Measurements from ENCODE around the gene FBXW9. TPM values are rescaled to one million over a fixed set of nuclear protein-coding genes. Genes with fewer than 3 reads are reported as not detected.
"Not testable (repeated sequence)": the region's sequence is repeated elsewhere in the genome, so short reads cannot be mapped to it uniquely, and the experiment has no call there.

FBXW9 gene
- total RNA-seq, 1 donor from 2014 or later: 4.0 TPM

- Mint-ChIP-seq H3K27me3 (ENCODE audit: insufficient read depth, low read depth) (no peaks in the 10 kb centered on the region), H3K4me1 (peaks cover 5% of the 10 kb centered on the region), H3K36me3 (peaks cover 33% of the 10 kb centered on the region), H3K9me3 (no peaks in the 10 kb centered on the region), H3K27ac (no peak overlapping the region), H3K4me3 (no peak overlapping the region)
- no peak overlapping the region for H2AFZ ChIP-seq (replicated peaks)
- H3K4me2 ChIP-seq: no peak overlapping the region
- H3K4me3 ChIP-seq: no peak overlapping the region
- peaks cover 54% of the 10 kb centered on the region for H3K79me2 ChIP-seq (ENCODE audit: low read depth)
- no peak overlapping the region for H3K9ac ChIP-seq
- H3K36me3 ChIP-seq: peaks cover 3% of the 10 kb centered on the region
- H4K20me1 ChIP-seq (ENCODE audit: low read depth): peaks cover 36% of the 10 kb centered on the region
- DNase-seq (ENCODE audit: low spot score): no peak
- H3K9me3 ChIP-seq (ENCODE audit: low read depth): no peaks in the 10 kb centered on the region
- peaks cover 6% of the 10 kb centered on the region for H3K4me1 ChIP-seq
- peaks cover 53% of the 10 kb centered on the region for H3F3A ChIP-seq (ENCODE audit: low read depth)
- no peak overlapping the region for H3K27ac ChIP-seq
- TF ChIP-seq EZH2phosphoT487 (IDR thresholded peaks at IDR 0.05) (no peak), EZH2 (IDR thresholded peaks at IDR 0.05) (no peak)
- TF ChIP-seq, protein P1, sequence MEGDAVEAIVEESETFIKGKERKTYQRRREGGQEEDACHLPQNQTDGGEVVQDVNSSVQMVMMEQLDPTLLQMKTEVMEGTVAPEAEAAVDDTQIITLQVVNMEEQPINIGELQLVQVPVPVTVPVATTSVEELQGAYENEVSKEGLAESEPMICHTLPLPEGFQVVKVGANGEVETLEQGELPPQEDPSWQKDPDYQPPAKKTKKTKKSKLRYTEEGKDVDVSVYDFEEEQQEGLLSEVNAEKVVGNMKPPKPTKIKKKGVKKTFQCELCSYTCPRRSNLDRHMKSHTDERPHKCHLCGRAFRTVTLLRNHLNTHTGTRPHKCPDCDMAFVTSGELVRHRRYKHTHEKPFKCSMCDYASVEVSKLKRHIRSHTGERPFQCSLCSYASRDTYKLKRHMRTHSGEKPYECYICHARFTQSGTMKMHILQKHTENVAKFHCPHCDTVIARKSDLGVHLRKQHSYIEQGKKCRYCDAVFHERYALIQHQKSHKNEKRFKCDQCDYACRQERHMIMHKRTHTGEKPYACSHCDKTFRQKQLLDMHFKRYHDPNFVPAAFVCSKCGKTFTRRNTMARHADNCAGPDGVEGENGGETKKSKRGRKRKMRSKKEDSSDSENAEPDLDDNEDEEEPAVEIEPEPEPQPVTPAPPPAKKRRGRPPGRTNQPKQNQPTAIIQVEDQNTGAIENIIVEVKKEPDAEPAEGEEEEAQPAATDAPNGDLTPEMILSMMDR (IDR thresholded peaks at IDR 0.05): no peak
- H3K27me3 ChIP-seq: no peaks in the 10 kb centered on the region
Measured at GRCh38 chr19:12715929-12716328, 19.5 kb upstream of the FBXW9 start.

DNA sequence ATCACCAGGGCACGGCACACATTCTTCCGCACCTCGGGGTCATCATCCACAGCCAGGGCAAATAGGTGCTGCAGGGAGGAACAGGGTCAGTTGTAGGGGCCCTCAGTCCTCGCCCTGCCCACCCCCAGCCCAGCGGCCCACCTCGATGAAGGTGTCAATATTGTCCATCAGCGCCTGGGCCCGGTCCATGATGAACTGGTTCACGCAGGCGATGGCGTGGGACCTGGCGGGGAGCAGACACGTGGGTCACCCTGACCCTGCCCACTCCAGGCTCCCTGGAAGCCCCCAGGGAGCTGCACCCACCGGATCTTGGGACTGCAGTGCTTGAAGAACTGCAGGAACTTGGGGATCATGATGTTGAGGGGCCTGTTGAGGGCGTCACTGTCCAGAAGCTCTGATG, 18.7 kb upstream of the FBXW9 start:
- no peak overlapping the region for H3K27ac ChIP-seq
- Mint-ChIP-seq H3K4me3 (no peak overlapping the region), H3K36me3 (peaks cover 37% of the 10 kb centered on the region), H3K4me1 (no peaks in the 10 kb centered on the region), H3K9me3 (no peaks in the 10 kb centered on the region), H3K27ac (no peak overlapping the region), H3K27me3 (ENCODE audit: insufficient read depth, low read depth) (no peaks in the 10 kb centered on the region)
- H3K4me3 ChIP-seq: no peak overlapping the region
- peaks cover 3% of the 10 kb centered on the region for H3K36me3 ChIP-seq
- H3K4me1 ChIP-seq: peaks cover under 1% of the 10 kb centered on the region
- H3K4me2 ChIP-seq: no peak overlapping the region
- no peak for DNase-seq (ENCODE audit: low spot score)
- peaks cover 45% of the 10 kb centered on the region for H3K79me2 ChIP-seq (ENCODE audit: low read depth)
- H3K27me3 ChIP-seq: no peaks in the 10 kb centered on the region
- peaks cover 28% of the 10 kb centered on the region for H4K20me1 ChIP-seq (ENCODE audit: low read depth)
- no peak for TF ChIP-seq EZH2phosphoT487 (IDR thresholded peaks at IDR 0.05)
- TF ChIP-seq, protein P1 (IDR thresholded peaks at IDR 0.05): no peak
- no peak for TF ChIP-seq EZH2 (IDR thresholded peaks at IDR 0.05)
- H2AFZ ChIP-seq (replicated peaks): no peak overlapping the region
- no peak overlapping the region for H3K9ac ChIP-seq
- H3K9me3 ChIP-seq (ENCODE audit: low read depth): no peaks in the 10 kb centered on the region
- H3F3A ChIP-seq (ENCODE audit: low read depth): peaks cover 53% of the 10 kb centered on the region

DNA sequence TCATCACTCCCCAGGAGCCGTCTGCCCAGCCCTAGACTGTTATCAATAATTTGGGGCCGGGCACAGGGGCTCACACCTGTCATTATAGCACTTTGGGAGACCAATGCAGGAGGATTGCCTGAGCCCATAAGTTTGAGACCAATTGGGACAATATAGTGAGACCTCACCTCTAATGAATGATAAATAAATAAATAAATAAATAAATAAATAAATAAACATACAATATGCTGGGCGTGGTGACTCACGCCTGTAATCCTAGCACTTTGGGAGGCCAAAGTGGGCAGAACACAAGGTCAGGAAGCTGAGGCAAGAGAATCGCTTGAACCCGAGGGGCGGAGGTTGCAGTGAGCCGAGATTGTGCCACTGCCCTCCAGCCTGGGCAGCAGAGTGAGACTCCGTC, 16.9 kb upstream of the FBXW9 start:
- H3K79me2 ChIP-seq (ENCODE audit: low read depth): peaks cover 27% of the 10 kb centered on the region
- not testable (repeated sequence) for H3K9me3 Mint-ChIP-seq, H3K4me1 Mint-ChIP-seq

DNA sequence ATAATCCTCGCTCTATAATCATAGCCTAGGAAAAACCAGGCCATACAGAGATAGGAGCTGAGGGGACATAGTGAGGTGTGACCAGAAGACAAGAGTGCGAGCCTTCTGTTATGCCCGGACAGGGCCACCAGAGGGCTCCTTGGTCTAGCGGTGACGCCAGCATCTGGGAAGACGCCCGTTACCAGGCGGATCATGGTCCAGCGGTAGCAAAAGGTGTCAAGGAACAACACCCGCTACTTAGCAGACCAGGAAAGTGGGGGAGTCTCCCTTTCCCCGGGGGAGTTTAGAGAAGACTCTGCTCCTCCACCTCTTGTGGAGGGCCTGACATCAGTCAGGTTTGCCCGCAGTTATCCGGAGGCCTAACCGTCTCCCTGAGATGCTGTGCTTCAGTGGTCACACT, 15.6 kb upstream of the FBXW9 start:
- H3K27ac Mint-ChIP-seq; H3K9ac ChIP-seq; H3K27ac ChIP-seq; H3K4me1 ChIP-seq; H3K27me3 Mint-ChIP-seq (ENCODE audit: insufficient read depth, low read depth); H3K4me3 Mint-ChIP-seq; H4K20me1 ChIP-seq (ENCODE audit: low read depth); H3K4me1 Mint-ChIP-seq; H3K36me3 ChIP-seq; H3K9me3 ChIP-seq (ENCODE audit: low read depth); H2AFZ ChIP-seq (replicated peaks); H3K9me3 Mint-ChIP-seq; H3K27me3 ChIP-seq; H3K4me2 ChIP-seq; DNase-seq (ENCODE audit: low spot score); H3K4me3 ChIP-seq: not testable (repeated sequence)
- TF ChIP-seq, protein P1 (IDR thresholded peaks at IDR 0.05): peak; percentile 44
- Histone ChIP-seq H3F3A (ENCODE audit: low read depth) (peaks cover 30% of the 10 kb centered on the region), H3K79me2 (ENCODE audit: low read depth) (peaks cover 15% of the 10 kb centered on the region)
- H3K36me3 Mint-ChIP-seq: peaks cover 36% of the 10 kb centered on the region

More for the DNA sequence above, 16.9 kb upstream of the FBXW9 start:
- H3K27ac Mint-ChIP-seq; H3K4me1 ChIP-seq; H3K36me3 ChIP-seq; H3K4me3 ChIP-seq; H3K4me3 Mint-ChIP-seq; H3K27me3 Mint-ChIP-seq (ENCODE audit: insufficient read depth, low read depth); H3K4me2 ChIP-seq; H3K27me3 ChIP-seq; H3K9me3 ChIP-seq (ENCODE audit: low read depth); H3K9ac ChIP-seq; H3K27ac ChIP-seq; H2AFZ ChIP-seq (replicated peaks); DNase-seq (ENCODE audit: low spot score): not testable (repeated sequence)
- H3F3A ChIP-seq (ENCODE audit: low read depth): peaks cover 42% of the 10 kb centered on the region
- H3K36me3 Mint-ChIP-seq: peaks cover 34% of the 10 kb centered on the region
- H4K20me1 ChIP-seq (ENCODE audit: low read depth): peaks cover 16% of the 10 kb centered on the region

Measured in neural progenitor cell (in vitro differentiated cells).